Loucy (cell line): ENCODE results near the gene ANO5.

Experiments used
- H2AFZ ChIP-seq: fragments of 200-600 bp; sonication (generic); 2 replicates; pipeline ENCODE4 v1.6.0; 2016; ENCODE audit warnings: antibody characterized with exemption, mild to moderate bottlenecking, low read length, moderate library complexity
- H3F3A ChIP-seq: fragments of 200-600 bp; 2 replicates; pipeline ENCODE4 v1.6.0; 2016; ENCODE audit warnings: antibody characterized with exemption, low read depth, mild to moderate bottlenecking
- H3K27me3 ChIP-seq: fragments of 200-600 bp; sonication (generic); 2 replicates; pipeline ENCODE4 v1.6.1; 2014; ENCODE audit warnings: low read length, mild to moderate bottlenecking; ENCODE audit not compliant: insufficient read depth, poor library complexity, severe bottlenecking
- H3K36me3 ChIP-seq: fragments of 200-600 bp; sonication (generic); 2 replicates; pipeline ENCODE4 v1.6.1; 2016; ENCODE audit warnings: low read length; ENCODE audit not compliant: insufficient read depth
- H3K4me1 ChIP-seq: fragments of 200-600 bp; sonication (generic); 2 replicates; pipeline ENCODE4 v1.5.1; 2014; ENCODE audit warnings: low read length, mild to moderate bottlenecking; ENCODE audit not compliant: insufficient read depth, poor library complexity, severe bottlenecking
- H3K4me2 ChIP-seq: fragments of 200-600 bp; sonication (generic); 2 replicates; pipeline ENCODE4 v1.6.0; 2014; ENCODE audit warnings: antibody characterized with exemption, low read length, low read depth, mild to moderate bottlenecking; ENCODE audit not compliant: poor library complexity, severe bottlenecking
- H3K4me3 ChIP-seq: fragments of 200-600 bp; sonication (generic); 2 replicates; pipeline ENCODE4 v1.5.1; 2014; ENCODE audit warnings: low read length, mild to moderate bottlenecking, mixed read lengths; ENCODE audit not compliant: poor library complexity, severe bottlenecking
- H3K79me2 ChIP-seq: fragments of 200-600 bp; sonication (generic); 2 replicates; pipeline ENCODE4 v1.6.1; 2014; ENCODE audit warnings: low read length; ENCODE audit not compliant: insufficient read depth
- H3K9ac ChIP-seq: fragments of 200-600 bp; sonication (generic); 2 replicates; pipeline ENCODE4 v1.6.0; 2014; ENCODE audit warnings: mild to moderate bottlenecking, low read depth, low read length, moderate library complexity; ENCODE audit not compliant: poor library complexity, severe bottlenecking
- H3K9me2 ChIP-seq: fragments of 200-600 bp; sonication (generic); replicated peaks from 2 replicates; pipeline ENCODE4 v1.6.1; 2016; ENCODE audit warnings: low read depth, low read length, mixed read lengths
- H3K9me3 ChIP-seq: fragments of 200-600 bp; sonication (generic); 2 replicates; pipeline ENCODE4 v1.6.1; 2014; ENCODE audit warnings: mild to moderate bottlenecking, antibody characterized with exemption, low read length, low read depth; ENCODE audit not compliant: insufficient read depth
- H4K20me1 ChIP-seq: fragments of 200-600 bp; sonication (generic); 2 replicates; pipeline ENCODE4 v1.6.0; 2014; ENCODE audit warnings: antibody characterized with exemption, low read length, mild to moderate bottlenecking; ENCODE audit not compliant: insufficient read depth, poor library complexity, severe bottlenecking
- EZH2phosphoT487 ChIP-seq: fragments of 200-600 bp; IDR thresholded peaks from 2 replicates; pipeline ENCODE4 v1.6.1; 2018; ENCODE audit warnings: antibody characterized with exemption, mild to moderate bottlenecking, moderate library complexity, borderline replicate concordance
- TF ChIP-seq, protein P1 (sequence below): fragments of 200-600 bp; sonication (generic); conservative IDR thresholded peaks from 2 replicates; pipeline ENCODE4 v1.5.1; 2014; ENCODE audit warnings: mild to moderate bottlenecking, antibody characterized with exemption, low read length

ANO5 gene

DNA sequence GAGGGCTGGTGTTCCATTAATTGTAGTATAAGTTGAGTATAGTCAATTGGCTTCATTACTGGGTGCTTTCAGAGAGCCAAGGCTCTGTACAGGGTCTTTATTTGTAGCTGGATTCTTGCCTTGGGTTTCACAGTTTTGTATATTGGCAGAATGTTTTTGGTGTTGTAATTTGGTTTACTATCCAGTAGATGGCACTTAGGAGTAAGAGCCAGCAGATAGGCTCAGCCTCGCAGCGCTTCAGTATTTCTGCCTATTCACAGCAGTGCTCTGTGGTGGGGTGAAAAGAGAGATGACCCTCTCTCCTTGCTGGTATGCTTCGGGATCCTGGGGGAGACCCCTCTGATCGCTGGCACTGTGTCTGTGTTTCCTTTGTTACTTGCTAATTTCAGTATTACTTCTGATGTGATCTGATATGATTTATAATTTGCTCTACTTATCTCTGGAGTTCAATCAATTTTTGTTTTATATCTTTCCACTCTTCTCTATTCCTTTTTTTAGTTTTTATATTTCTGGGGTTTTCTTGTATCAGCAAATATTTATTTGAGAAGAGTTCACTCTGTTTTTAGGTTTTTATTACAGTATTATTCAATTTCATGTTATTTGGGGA, 52.2 kb downstream of the ANO5 start:
- no peaks in the 10 kb centered on the region for H3F3A ChIP-seq
- TF ChIP-seq EZH2phosphoT487, result no peak
- TF ChIP-seq, protein P1, sequence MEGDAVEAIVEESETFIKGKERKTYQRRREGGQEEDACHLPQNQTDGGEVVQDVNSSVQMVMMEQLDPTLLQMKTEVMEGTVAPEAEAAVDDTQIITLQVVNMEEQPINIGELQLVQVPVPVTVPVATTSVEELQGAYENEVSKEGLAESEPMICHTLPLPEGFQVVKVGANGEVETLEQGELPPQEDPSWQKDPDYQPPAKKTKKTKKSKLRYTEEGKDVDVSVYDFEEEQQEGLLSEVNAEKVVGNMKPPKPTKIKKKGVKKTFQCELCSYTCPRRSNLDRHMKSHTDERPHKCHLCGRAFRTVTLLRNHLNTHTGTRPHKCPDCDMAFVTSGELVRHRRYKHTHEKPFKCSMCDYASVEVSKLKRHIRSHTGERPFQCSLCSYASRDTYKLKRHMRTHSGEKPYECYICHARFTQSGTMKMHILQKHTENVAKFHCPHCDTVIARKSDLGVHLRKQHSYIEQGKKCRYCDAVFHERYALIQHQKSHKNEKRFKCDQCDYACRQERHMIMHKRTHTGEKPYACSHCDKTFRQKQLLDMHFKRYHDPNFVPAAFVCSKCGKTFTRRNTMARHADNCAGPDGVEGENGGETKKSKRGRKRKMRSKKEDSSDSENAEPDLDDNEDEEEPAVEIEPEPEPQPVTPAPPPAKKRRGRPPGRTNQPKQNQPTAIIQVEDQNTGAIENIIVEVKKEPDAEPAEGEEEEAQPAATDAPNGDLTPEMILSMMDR, result peak; percentile 72
- H4K20me1 ChIP-seq, result no peaks in the 10 kb centered on the region
- no peaks in the 10 kb centered on the region for H3K27me3 ChIP-seq
- H3K4me1 ChIP-seq, result no peaks in the 10 kb centered on the region
- no peaks in the 10 kb centered on the region for H3K79me2 ChIP-seq
- H3K9me3 ChIP-seq, result no peaks in the 10 kb centered on the region
- no peak overlapping the region for H3K4me2 ChIP-seq
- H2AFZ ChIP-seq, result no peak overlapping the region
- no peak overlapping the region for H3K4me3 ChIP-seq
- H3K9me2 ChIP-seq, result no peaks in the 10 kb centered on the region
- H3K9ac ChIP-seq, result no peak overlapping the region
- no peaks in the 10 kb centered on the region for H3K36me3 ChIP-seq

DNA sequence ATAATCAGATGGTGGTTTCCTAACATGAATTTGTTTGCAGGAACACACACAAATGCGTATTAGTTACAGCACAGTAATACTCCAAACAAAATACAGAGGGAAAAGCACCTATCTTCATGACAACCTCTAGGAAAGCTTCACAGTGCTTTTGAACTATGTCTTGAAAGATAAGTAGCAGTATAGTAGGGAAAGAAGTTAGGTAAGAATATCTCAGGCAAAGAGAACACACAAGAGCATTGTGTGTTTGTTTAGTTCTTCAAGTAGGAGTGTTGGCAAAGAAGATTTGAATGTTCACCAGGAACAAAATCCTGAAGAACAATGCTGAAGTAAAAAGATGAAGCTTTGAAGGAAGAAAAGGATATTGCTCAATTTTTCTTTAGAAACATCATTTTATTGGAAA, 54.1 kb downstream of the ANO5 start:
- Histone ChIP-seq H3K79me2 (no peaks in the 10 kb centered on the region), H2AFZ (no peak overlapping the region), H3K9me3 (no peaks in the 10 kb centered on the region), H3K27me3 (no peaks in the 10 kb centered on the region), H3K4me2 (no peak overlapping the region), H3K9ac (no peak overlapping the region), H3K9me2 (no peaks in the 10 kb centered on the region), H3K4me3 (no peak overlapping the region), H4K20me1 (no peaks in the 10 kb centered on the region), H3F3A (no peaks in the 10 kb centered on the region), H3K36me3 (no peaks in the 10 kb centered on the region), H3K4me1 (no peaks in the 10 kb centered on the region)
- TF ChIP-seq EZH2phosphoT487, result no peak
- TF ChIP-seq, protein P1, result no peak

DNA sequence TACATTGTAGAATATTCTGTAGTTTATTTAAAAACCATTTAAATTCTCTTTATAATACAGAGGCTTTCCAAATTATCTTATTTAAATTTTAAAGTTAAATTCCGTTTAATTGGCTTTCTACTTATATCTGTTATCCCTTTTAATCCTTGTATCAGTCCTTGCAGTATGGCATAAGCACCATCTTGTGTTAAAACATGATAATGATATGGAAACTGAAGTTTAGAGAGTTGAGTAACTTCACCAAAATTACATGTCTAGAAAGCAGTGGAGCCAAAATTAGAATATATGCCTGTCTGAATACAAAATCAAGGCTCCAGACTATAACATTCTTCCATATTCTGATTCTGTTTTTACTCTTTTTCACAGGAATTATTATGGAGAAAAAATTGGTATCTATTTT, 57.0 kb downstream of the ANO5 start:
- H4K20me1 ChIP-seq, result no peaks in the 10 kb centered on the region
- no peaks in the 10 kb centered on the region for H3K27me3 ChIP-seq
- no peaks in the 10 kb centered on the region for H3K9me3 ChIP-seq
- no peak overlapping the region for H2AFZ ChIP-seq
- no peak overlapping the region for H3K9ac ChIP-seq
- no peaks in the 10 kb centered on the region for H3K79me2 ChIP-seq
- TF ChIP-seq, protein P1, result no peak
- TF ChIP-seq EZH2phosphoT487, result no peak
- no peaks in the 10 kb centered on the region for H3F3A ChIP-seq
- no peaks in the 10 kb centered on the region for H3K9me2 ChIP-seq
- H3K4me1 ChIP-seq, result no peaks in the 10 kb centered on the region
- H3K4me2 ChIP-seq, result no peak overlapping the region
- no peaks in the 10 kb centered on the region for H3K36me3 ChIP-seq
- no peak overlapping the region for H3K4me3 ChIP-seq
